ENCODE results near the gene ERCC2. TPM values are rescaled to one million over a fixed set of nuclear protein-coding genes. Genes with fewer than 3 reads are reported as not detected.
"Not testable (repeated sequence)": the region's sequence is repeated elsewhere in the genome, so short reads cannot be mapped to it uniquely, and the experiment has no call there.

ERCC2 gene
- 24.2 and 27.7 TPM in 2 replicates for total RNA-seq (2014; rRNA removed; shearing (Covaris generic))

- Histone ChIP-seq H3K27me3 (no peaks in the 10 kb centered on the region), H3K36me3 (peaks cover 7% of the 10 kb centered on the region; the same call in 1 of the 2 replicates), H3K4me3 (peak within 1 kb of the TSS; percentile 91), H3K9me3 (replicated peaks) (no peaks in the 10 kb centered on the region), H3K27ac (peak within 1 kb of the TSS; percentile 33; the same call in 1 of the 2 replicates), H3K4me1 (peaks cover 3% of the 10 kb centered on the region)
- DNase-seq, result peak; percentile 99
Measured at GRCh38 chr19:45370410-45371204, at the start of gene ERCC2. ERCC2 (minus strand) TSS chr19:45370573; CDS start chr19:45370540, 33 bp downstream.

GRCh38 chr19:45419895-45420294 is 49.5 kb upstream of the ERCC2 start:
- Histone ChIP-seq H3K27ac (peak overlapping the region; percentile 53), H3K27me3 (no peaks in the 10 kb centered on the region), H3K4me1 (peaks cover 14% of the 10 kb centered on the region), H3K9me3 (replicated peaks) (no peaks in the 10 kb centered on the region), H3K4me3 (no peak overlapping the region), H3K36me3 (no peaks in the 10 kb centered on the region)
- no peak for DNase-seq

- Histone ChIP-seq H3K36me3 (no peaks in the 10 kb centered on the region), H3K27me3 (no peaks in the 10 kb centered on the region), H3K4me3 (no peak overlapping the region), H3K27ac (peak overlapping the region; percentile 53), H3K4me1 (peaks cover 14% of the 10 kb centered on the region), H3K9me3 (replicated peaks) (no peaks in the 10 kb centered on the region)
- peak; percentile 88 to 90 for DNase-seq
Measured at GRCh38 chr19:45419396-45419795, 49.0 kb upstream of the ERCC2 start.

GRCh38 chr19:45418802-45419201 is 48.4 kb upstream of the ERCC2 start:
- H3K27ac ChIP-seq, result peak overlapping the region; percentile 53
- H3K4me3 ChIP-seq, result no peak overlapping the region
- H3K4me1 ChIP-seq, result peaks cover 14% of the 10 kb centered on the region
- no peaks in the 10 kb centered on the region for H3K27me3 ChIP-seq
- no peaks in the 10 kb centered on the region for H3K9me3 ChIP-seq (replicated peaks)
- no peaks in the 10 kb centered on the region for H3K36me3 ChIP-seq
- no peak for DNase-seq

GRCh38 chr19:45417151-45417550 is 46.8 kb upstream of the ERCC2 start:
- H3K27ac ChIP-seq, result no peak overlapping the region
- H3K36me3 ChIP-seq, result peaks cover 2% of the 10 kb centered on the region; the same call in 1 of the 2 replicates
- no peak overlapping the region for H3K4me3 ChIP-seq
- DNase-seq, result no peak
- H3K27me3 ChIP-seq, result no peaks in the 10 kb centered on the region
- H3K9me3 ChIP-seq (replicated peaks), result no peaks in the 10 kb centered on the region
- H3K4me1 ChIP-seq, result peaks cover 14% of the 10 kb centered on the region

- DNase-seq, result no peak
- H3K27ac ChIP-seq, result no peak overlapping the region
- H3K4me1 ChIP-seq, result peaks cover 9% of the 10 kb centered on the region
- H3K27me3 ChIP-seq, result no peaks in the 10 kb centered on the region
- no peaks in the 10 kb centered on the region for H3K9me3 ChIP-seq (replicated peaks)
- no peak overlapping the region for H3K4me3 ChIP-seq
- peaks cover 3% of the 10 kb centered on the region; the same call in 1 of the 2 replicates for H3K36me3 ChIP-seq
Measured at GRCh38 chr19:45414468-45414867, 44.1 kb upstream of the ERCC2 start.

- DNase-seq, result no peak
- no peak overlapping the region for H3K27ac ChIP-seq
- H3K9me3 ChIP-seq (replicated peaks), result no peaks in the 10 kb centered on the region
- H3K27me3 ChIP-seq, result no peaks in the 10 kb centered on the region
- H3K36me3 ChIP-seq, result peaks cover 5% of the 10 kb centered on the region; the same call in 1 of the 2 replicates
- H3K4me3 ChIP-seq, result no peak overlapping the region
- no peaks in the 10 kb centered on the region for H3K4me1 ChIP-seq
Measured at GRCh38 chr19:45413497-45413896, 43.1 kb upstream of the ERCC2 start.

GRCh38 chr19:45410330-45410729 is 40.0 kb upstream of the ERCC2 start:
- not testable (repeated sequence) for H3K27ac ChIP-seq; H3K36me3 ChIP-seq; H3K9me3 ChIP-seq (replicated peaks); H3K4me3 ChIP-seq; H3K27me3 ChIP-seq; DNase-seq; H3K4me1 ChIP-seq

- peaks cover 5% of the 10 kb centered on the region; the same call in 1 of the 2 replicates for H3K36me3 ChIP-seq
- H3K4me1 ChIP-seq, result 0 out of 2 replicates have a peak, but pooled peaks cover 3% of the 10 kb centered on the region
- no peak overlapping the region for H3K4me3 ChIP-seq
- no peak overlapping the region for H3K27ac ChIP-seq
- no peaks in the 10 kb centered on the region for H3K27me3 ChIP-seq
- H3K9me3 ChIP-seq (replicated peaks), result no peaks in the 10 kb centered on the region
- no peak for DNase-seq
Measured at GRCh38 chr19:45409557-45409920, 39.2 kb upstream of the ERCC2 start.

- no peaks in the 10 kb centered on the region for H3K9me3 ChIP-seq (replicated peaks)
- peaks cover 5% of the 10 kb centered on the region; the same call in 1 of the 2 replicates for H3K36me3 ChIP-seq
- DNase-seq, result no peak
- H3K4me3 ChIP-seq, result no peak overlapping the region
- H3K27ac ChIP-seq, result no peak overlapping the region
- no peaks in the 10 kb centered on the region for H3K27me3 ChIP-seq
- H3K4me1 ChIP-seq, result 0 out of 2 replicates have a peak, but pooled peaks cover 3% of the 10 kb centered on the region
Measured at GRCh38 chr19:45408830-45409556, 38.6 kb upstream of the ERCC2 start.

- Histone ChIP-seq H3K9me3 (replicated peaks) (no peaks in the 10 kb centered on the region), H3K4me3 (no peak overlapping the region), H3K27me3 (no peaks in the 10 kb centered on the region), H3K4me1 (0 out of 2 replicates have a peak, but pooled peaks cover 3% of the 10 kb centered on the region), H3K36me3 (peaks cover 5% of the 10 kb centered on the region; the same call in 1 of the 2 replicates), H3K27ac (no peak overlapping the region)
- no peak for DNase-seq
Measured at GRCh38 chr19:45408121-45408520, 37.7 kb upstream of the ERCC2 start.

- not testable (repeated sequence) for H3K4me1 ChIP-seq; H3K27me3 ChIP-seq; H3K36me3 ChIP-seq; DNase-seq; H3K27ac ChIP-seq; H3K9me3 ChIP-seq (replicated peaks)
- H3K4me3 ChIP-seq, result peak overlapping the region; percentile 75
Measured at GRCh38 chr19:45407585-45407984, 37.2 kb upstream of the ERCC2 start.

- Histone ChIP-seq H3K9me3 (replicated peaks) (no peaks in the 10 kb centered on the region), H3K4me3 (peak overlapping the region; percentile 75), H3K4me1 (0 out of 2 replicates have a peak, but pooled peaks cover 3% of the 10 kb centered on the region), H3K36me3 (peaks cover 3% of the 10 kb centered on the region; the same call in 1 of the 2 replicates), H3K27me3 (no peaks in the 10 kb centered on the region), H3K27ac (peak overlapping the region; percentile 96; the same call in 1 of the 2 replicates)
- no peak for DNase-seq
Measured at GRCh38 chr19:45407091-45407375, 36.7 kb upstream of the ERCC2 start.

- 0 out of 2 replicates have a peak, but pooled peaks cover 3% of the 10 kb centered on the region for H3K4me1 ChIP-seq
- H3K4me3 ChIP-seq, result peak within 1 kb of the TSS; percentile 75
- H3K36me3 ChIP-seq, result 0 out of 2 replicates have a peak, but pooled peaks cover 3% of the 10 kb centered on the region
- H3K9me3 ChIP-seq (replicated peaks), result no peaks in the 10 kb centered on the region
- peak; percentile 81 to 91 for DNase-seq
- peak within 1 kb of the TSS; percentile 96 for H3K27ac ChIP-seq
- H3K27me3 ChIP-seq, result no peaks in the 10 kb centered on the region
Measured at GRCh38 chr19:45406226-45407090, 36.1 kb upstream of the ERCC2 start, which contains the start of gene POLR1G. POLR1G (plus strand) TSS chr19:45406644; CDS start chr19:45406697, 53 bp downstream.

Measured in SJCRH30 (cell line).